Ecto neural progenitor cell (in vitro differentiated cells): ENCODE data around the gene NCLN.
"Not testable (repeated sequence)": the region's sequence is repeated elsewhere in the genome, so short reads cannot be mapped to it uniquely, and the experiment has no call there.

Experiments used
- DNase-seq: peaks from one replicate; pipeline ENCODE4 v3.0.0-alpha.2; 2018; ENCODE audit warnings: low spot score

Gene NCLN, protein sequence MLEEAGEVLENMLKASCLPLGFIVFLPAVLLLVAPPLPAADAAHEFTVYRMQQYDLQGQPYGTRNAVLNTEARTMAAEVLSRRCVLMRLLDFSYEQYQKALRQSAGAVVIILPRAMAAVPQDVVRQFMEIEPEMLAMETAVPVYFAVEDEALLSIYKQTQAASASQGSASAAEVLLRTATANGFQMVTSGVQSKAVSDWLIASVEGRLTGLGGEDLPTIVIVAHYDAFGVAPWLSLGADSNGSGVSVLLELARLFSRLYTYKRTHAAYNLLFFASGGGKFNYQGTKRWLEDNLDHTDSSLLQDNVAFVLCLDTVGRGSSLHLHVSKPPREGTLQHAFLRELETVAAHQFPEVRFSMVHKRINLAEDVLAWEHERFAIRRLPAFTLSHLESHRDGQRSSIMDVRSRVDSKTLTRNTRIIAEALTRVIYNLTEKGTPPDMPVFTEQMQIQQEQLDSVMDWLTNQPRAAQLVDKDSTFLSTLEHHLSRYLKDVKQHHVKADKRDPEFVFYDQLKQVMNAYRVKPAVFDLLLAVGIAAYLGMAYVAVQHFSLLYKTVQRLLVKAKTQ

DNA sequence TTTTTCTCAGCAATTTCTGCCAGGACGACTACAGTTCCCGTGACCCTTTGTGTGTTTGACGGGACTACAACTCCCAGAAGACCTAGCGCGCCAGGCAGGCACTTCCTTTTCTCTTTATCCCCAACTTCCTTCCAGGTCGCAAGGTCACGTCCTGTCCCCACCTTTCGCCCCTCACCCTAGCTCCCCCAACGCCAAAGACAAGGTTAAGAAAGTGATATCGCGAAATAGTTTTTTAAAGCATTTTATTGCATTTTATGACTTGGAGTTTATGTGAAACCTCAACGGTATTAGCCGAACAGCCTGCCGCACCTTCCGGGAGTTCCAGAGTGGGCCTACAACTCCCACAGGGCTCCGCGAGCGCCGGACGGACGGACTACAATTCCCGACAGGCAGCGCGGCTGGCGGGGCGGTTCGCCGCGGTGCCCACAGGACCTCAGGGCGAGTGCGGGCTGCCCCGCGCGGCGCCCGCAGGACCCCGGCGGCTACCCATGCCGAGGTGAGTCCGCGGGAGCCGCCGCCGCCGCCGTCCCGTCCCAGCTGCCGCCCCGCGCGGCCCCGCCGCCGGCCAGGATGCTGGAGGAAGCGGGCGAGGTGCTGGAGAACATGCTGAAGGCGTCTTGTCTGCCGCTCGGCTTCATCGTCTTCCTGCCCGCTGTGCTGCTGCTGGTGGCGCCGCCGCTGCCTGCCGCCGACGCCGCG, at the start of gene NCLN:
Gene NCLN, plus strand, starts transcription at position 470 of the 699 bp plus-strand sequence. Its CDS starts 101 bp downstream, at position 571.
- peak; percentile 97 for DNase-seq

DNA sequence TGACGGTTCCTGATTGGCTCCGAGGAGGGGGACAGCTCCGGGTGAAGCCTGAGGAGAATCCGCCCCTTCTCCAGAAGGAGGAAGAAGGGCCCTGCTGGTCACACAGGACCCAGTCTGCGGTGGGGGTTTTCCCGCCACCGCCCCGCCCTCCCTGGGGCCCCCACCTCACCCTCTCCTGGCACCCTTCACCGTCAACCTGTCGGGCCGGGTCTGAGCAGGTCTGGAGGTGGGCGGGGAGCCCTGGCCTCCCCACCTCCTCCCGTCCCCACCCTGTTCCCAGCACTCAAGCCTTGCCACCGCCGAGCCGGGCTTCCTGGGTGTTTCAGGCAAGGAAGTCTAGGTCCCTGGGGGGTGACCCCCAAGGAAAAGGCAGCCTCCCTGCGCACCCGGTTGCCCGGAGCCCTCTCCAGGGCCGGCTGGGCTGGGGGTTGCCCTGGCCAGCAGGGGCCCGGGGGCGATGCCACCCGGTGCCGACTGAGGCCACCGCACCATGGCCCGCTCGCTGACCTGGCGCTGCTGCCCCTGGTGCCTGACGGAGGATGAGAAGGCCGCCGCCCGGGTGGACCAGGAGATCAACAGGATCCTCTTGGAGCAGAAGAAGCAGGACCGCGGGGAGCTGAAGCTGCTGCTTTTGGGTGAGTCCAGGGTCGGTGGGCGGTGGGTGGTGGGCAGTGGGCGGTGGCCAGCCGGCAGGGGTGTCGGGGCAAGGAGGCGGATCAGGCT, 49.6 kb upstream of the NCLN start, which contains the start of gene GNA15:
Gene GNA15, plus strand, starts transcription at position 73 of the 723 bp plus-strand sequence. Its CDS starts 418 bp downstream, at position 491.
- peak; percentile 45 for DNase-seq

DNA sequence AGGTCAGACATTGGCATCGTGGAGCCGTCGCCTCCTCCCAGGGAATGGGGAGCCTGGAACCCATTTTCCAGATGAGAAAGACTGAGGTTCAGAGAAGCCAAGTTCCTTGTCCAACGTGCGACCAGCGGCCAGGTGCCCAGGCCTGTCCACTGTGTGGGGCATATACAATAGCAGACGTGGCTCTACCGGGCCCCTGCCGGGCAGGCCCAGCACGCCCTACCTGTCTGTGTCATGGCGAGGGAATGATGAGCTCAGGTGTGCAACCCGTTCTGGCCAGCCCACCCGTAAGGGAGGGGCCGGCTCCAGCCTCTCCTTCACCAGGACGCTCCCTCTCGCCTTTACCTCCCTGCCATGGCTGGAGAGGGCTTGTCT, 49.1 kb upstream of the NCLN start:
- DNase-seq: peak; percentile 32

DNA sequence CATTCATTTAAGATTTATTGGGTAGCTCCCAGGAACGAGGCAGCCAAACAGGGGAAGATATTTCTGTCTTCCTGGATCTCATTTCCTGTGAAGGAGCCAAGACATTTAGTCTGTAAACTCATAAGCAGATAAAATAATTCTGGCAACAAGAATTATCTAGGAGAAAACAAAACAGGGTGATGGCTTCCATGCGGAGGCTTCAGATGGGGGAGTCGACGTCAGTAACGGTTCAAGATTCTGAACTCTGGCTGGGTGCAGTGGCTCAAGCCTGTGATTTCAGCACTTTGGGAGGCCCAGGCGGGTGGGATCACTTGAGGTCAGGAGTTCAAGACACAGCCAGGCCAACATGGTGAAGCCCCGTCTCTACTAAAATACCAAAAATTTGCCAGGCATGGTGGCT, 48.6 kb upstream of the NCLN start:
- DNase-seq: no peak

DNA sequence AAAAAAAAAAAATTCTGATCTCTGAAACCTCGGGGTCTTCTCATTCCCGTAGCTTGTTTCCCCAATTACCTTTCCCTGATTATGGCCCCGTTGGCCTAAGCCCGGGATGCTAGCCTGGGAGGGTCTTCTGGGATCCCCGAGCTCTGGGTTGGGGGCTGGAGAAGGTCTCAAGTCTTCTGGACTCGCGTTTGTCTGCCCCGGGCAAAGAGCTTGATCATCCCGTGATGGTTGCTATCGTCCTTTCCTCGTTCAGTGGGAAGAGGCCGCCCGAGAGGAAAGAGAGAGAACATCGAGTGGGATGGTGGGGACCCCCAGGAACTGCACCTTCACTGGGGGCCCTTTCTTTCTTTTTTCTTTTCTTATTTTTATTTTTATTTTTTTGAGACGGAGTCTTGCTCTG, 47.5 kb upstream of the NCLN start:
- no peak for DNase-seq

DNA sequence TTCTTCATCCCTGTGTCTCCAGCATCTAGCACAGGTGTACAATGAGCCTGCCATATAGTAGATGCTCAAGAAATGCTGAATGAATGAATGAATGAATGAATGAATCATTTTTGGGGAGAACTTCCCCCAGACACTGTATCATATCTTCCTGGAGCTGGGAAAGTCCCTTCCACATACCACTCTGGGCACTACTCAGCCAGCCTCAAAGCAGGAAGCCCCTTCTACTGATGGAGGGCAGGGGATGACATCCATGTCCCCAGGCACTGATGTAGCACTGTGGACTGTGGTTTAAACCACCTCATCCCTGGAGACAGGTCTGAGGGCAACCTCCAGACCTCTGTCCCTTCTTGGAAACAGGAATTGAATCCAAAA, 45.1 kb upstream of the NCLN start:
- no peak for DNase-seq

DNA sequence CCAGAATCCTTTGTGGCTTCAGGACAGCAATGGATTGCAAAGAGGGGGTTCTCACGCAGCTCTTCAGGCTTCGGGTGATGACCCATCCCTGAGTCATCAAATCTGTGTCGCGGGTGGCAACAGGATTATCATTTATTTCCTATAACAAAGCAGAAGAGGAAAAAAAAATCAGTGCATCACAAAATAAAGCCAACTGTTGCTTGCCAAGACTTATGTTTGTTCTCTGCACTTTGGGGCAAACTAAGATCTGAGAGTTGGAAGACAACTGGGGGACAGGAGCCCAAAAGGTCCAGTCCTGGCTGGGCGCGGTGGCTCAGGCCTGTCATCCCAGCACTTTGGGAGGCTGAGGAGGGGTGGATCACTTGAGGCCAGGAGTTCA, 43.4 kb upstream of the NCLN start:
- no peak for DNase-seq

DNA sequence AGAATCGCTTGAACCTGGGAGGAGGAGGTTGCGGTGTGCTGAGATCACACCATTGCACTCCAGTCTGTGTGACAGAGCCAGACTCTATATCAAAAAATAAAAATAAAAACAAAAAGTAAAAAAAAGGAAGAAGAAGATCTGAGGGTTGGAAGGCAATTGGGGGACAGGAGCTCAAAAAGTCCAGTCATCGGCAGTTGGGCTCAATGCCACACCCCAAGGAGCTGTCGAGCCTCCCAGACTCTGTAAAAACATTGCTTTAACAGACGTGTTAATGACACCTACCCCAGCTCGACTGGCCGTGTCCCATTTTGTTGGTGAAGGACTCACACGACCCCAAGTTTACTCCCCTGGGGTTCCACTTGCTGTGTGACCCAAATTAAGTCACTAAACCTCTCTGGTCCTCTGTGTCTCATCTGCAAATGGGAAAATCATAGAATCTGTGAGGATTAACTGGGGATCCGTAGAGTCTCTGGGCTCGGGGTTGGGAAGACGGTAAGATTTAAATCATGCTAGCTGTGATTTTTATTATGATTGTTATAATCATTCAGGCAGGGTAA, 42.9 kb upstream of the NCLN start:
- no peak for DNase-seq

DNA sequence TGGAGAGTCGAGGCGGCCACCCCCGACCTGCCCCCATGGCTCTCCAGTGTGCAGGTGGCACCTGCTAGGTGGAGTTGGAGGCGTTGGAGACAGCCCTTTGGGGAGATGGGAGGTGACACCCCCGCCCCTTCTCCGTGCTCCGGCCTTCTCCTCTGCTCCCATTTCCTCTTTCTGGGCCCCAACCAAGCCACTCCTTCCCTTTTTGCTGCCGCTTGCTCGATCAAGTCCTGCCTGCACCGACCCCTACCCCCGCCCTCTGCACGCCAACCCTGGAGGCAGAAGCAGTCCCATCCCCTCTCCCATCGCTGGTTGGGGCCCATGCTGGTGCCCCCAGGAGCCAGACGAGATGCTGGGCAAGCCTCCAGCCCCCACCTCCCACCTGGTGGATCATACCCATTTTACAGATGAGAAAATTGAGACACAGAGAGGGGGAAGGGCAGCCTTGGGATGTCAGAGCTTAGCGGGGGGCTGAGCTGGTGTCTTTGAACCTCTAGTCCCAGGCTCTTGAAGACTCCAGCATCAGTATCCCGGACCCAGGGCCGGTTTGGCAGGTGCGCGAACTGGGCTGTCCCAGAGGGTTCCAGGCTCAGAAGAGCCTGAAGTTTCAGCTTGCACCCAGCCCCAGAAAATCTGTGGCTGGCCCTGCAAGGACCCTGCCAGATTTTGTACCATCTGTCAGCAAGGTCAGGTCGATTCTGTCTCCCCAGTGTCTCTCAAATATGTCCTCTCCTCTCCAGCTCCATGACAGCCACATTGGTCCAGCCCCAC, 39.6 kb upstream of the NCLN start:
- DNase-seq: no peak

DNA sequence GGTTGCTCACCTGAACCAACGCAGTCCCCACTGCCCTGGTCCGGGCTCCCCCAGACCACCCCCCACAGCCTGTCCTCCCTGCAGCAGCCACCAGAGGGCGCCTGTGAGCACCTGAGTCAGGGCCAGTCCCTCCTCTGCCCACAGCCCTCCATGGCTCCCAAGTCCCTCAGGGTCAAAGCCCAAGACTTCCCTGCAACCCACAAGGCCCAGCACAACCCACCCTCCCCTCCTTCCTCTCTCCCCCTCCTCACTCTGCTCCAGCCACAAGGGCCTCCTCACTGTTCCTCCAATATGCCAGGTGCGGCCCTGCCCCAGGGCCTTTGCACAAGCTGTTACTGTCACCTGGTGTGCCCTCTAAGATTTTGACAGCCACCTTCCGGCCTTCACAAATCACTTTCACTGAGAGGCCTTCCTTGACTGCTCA, 39.0 kb upstream of the NCLN start:
- no peak for DNase-seq

DNA sequence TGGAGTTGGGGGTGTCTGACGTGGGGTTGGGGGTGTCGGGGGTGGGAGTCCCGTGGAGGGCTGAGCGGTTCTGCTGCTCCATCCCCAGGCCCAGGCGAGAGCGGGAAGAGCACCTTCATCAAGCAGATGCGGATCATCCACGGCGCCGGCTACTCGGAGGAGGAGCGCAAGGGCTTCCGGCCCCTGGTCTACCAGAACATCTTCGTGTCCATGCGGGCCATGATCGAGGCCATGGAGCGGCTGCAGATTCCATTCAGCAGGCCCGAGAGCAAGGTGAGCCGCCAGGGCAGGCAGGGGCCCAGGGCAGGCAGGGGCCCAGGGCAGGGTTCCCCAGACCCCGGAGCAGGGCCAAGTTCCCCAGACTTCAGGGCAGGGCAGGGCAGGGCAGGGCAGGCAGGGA, 37.2 kb upstream of the NCLN start:
- DNase-seq: no peak

DNA sequence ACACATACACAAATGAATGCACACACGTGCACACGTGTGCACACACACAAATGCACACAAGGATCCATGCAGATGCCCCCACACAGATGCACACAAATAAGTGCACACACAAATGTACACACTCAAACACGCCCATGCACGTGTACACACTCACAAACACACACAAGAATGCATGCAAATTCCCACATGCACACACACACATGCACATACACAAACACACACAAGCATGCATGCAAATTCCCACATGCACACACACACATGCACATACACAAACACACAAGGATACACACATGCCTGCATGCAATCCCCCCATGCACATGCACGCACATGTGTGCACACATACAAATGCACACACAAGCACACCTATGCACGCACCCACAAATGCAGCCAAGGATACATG, 36.6 kb upstream of the NCLN start:
- DNase-seq: no peak

DNA sequence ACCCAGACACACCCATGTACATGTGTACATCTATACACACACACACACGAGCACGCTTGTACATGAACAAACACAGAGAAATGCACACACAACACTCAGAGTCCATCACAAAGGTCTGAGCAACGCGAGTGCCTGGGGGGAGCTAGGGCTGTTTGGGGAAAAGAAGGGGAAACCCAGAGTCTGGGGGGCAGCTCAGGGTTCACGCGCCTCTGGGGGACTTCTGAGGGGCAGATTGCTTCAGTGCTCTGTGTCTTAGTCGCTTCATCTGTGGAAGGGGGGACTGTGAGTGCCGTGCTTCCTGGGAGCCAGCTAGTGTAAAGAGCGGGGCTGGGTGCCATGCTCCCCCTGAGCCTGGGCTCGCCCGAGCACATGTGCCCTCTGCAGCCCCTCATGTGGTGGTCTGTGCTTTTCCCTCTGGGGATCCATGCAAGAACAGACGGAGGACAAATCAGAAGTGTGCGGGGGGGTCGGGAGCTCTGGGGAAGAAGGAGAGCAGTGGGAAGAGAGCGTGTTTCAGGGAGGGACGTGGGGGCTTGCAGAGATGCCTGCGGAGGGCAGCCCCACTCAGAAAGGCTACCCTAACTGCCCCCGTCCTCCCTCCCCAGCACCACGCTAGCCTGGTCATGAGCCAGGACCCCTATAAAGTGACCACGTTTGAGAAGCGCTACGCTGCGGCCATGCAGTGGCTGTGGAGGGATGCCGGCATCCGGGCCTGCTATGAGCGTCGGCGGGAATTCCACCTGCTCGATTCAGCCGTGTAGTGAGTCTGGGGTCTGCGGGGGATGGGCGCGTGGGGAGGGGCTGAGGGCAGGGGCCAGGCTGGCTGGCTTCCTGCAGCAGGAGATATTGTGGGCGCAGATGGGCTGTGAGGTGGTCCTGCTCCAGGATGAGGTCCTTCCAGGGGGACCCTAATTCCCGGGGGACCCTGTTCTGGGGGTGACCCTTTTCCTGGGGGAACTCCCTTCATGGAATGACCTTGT, 35.9 kb upstream of the NCLN start:
- no peak for DNase-seq

DNA sequence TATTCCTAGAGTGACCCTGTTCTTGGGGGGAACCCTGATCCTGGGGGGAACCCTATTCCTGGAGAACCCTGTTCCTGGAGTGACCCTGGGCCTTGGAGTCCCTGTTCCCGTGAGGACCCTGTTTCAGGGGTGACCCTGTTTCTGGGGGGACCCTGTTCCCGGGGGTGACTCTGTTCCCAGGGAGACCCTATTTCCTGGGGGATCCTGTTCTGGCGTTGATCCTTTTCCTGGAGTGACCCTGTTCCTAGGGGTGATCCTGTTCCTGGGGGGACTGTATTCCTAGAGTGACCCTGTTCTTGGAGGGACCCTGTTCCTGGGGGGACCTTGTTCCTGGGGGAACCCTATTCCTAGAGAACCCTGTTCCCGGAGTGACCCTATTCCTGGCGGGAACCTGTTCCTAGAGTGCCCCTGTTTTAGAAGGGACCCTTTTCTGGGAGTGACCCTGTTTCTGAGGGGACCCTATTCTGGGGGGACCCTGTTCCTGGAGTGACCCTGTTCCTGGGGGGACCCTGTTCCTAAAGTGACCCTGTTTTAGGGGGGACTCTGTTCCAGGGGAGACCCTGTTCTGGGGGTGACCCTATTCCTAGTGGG, 34.9 kb upstream of the NCLN start:
- DNase-seq: no peak

DNA sequence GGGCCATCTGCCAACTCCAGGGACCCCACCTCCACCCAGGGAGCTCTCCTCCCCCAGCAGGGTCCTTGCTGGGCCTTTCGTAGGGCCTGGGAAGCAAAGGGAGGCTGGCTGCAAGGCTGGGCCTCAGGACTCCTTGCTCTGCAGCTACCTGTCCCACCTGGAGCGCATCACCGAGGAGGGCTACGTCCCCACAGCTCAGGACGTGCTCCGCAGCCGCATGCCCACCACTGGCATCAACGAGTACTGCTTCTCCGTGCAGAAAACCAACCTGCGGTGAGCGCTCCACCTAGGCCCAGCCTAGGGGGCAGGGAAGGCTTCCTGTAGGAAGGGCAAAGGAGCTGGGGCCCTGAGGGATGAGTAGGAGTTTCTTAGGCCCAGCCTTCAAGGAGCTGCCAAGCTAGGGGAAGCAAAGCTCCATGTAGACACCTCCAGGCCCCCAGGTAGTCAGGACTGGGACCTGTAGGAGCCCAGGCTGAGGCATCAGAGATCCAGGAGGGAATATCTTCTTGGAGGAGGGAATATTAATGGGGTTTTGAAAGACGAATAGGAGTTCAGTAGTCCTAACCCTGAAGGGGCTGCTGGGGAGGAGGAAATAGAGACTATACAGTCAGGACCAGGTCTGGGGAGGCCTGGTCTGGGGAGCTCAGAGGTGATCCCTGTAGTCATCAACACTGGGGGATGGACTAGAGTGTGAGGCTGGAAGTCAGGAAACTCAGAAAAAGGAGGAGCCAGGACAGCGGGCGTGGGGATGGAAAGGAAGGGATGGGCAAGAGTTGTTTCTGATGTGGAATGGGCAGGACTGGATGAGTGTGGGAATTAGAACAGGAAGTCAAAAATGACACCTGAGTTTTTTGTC, 33.9 kb upstream of the NCLN start:
- no peak for DNase-seq

DNA sequence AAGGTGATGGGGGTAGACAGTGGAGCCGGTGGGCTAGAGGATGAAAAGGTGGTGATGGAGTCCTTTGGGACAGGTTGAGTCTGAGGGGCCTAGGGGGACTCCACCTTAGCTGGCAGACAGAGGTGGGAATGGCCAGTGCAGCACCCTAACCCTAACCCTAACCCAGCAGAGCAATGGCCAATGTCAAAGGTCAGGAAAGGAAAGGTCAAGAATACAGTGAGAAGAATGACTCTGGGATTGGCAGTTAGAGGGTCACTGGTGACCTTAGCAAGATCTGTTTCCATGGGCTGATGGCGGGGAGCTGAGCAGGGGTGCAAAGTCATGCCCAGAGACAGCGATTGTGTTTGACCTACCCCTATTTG, 33.3 kb upstream of the NCLN start:
- no peak for DNase-seq

DNA sequence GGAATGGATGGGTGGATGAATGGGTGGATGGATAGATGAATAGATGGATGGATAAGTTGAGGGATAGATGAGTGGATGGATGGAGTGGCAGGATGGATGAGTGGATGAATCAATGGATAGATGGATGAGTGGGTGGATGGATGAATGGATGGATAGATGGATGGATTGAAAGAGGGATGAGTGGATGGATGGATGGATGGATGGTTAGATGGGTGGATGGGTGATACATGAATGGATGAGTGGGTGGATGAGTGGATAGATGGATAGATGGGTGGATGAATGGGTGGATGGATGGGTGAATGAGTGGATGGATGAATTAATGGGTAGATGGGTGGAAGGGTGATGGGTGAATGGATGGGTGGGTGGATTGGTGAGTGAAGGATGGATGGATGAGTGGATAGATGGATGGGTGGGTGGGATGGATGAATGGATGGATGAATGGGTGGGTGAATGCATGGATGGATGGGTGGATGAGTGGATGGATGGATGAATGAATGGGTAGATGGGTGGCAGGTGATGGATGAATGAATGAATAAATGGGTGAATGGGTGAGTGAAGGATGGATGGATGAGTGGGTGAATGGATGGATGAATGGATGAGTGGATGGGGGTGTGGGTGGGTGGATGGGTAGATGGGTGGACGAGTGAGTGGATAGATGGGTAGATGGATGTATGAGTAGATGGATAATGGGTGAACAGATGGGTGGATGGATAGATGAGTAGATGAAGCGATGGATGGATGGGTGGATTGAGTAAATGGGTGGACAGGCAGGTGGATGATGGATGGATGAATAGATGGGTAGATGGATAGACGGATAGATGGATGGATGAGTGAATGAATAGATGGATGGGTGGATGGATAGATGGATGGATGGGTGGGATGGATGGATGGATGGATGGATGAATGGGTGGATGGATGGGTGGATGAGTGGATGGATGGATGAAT, 32.2 kb upstream of the NCLN start:
- DNase-seq: no peak

DNA sequence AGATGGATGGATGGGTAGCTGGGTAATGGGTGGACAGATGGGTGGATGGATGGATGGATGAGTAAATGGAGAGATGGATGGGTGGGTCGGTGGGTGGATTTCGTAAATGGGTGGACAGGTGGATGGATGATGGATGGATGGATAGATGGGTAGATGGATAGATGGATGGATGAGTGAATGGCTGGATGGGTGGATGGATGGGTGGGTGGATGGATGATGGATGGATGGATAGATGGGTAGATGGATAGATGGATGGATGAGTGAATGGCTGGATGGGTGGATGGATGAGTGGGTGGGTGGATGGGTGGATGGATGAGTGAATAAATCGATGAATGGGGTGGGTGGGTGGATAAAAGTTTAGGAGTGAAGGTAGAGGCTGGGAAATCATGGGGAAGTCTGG, 31.3 kb upstream of the NCLN start:
- not testable (repeated sequence) for DNase-seq
